HEK293 (cell line): ENCODE data around the gene IL1A.

Experiments
- CTCF ChIA-PET: fragments of 350-600 bp; formaldehyde crosslinking; extraction: SDS; loops from one replicate; lab custom pipeline; 2021; ENCODE audit warnings: antibody characterized with exemption; lab: Yijun Ruan, JAX
- POLR2A ChIA-PET: fragments of 300-600 bp; formaldehyde crosslinking; extraction: SDS; loops from one replicate; lab custom pipeline; 2020; ENCODE audit warnings: antibody characterized with exemption, inconsistent platforms; lab: Yijun Ruan, JAX
- H3K27ac ChIP-seq: fragments of 200-500 bp; sonication (Bioruptor generic); 2 replicates; pipeline ENCODE4 v1.5.1; 2014; ENCODE audit warnings: low read depth, low read length, control low read depth, inconsistent platforms; ENCODE audit errors: extremely low read depth
- H3K36me3 ChIP-seq, 2 experiments: fragments of 200-500 bp in 1 of 2; sonication (Bioruptor generic) in 1 of 2; 1 replicate in 1 of 2; 2 replicates in 1 of 2; pipeline ENCODE4 v1.5.1; 2014 to 2017; ENCODE audit warnings: inconsistent platforms in 2 of 2, low read length in 2 of 2; ENCODE audit not compliant: control insufficient read depth in 2 of 2, insufficient read depth in 1 of 2
- H3K4me1 ChIP-seq: fragments of 200-500 bp; sonication (Bioruptor generic); 2 replicates; pipeline ENCODE4 v1.5.1; 2014; ENCODE audit warnings: mild to moderate bottlenecking, low read length, inconsistent platforms; ENCODE audit not compliant: control insufficient read depth, insufficient read depth
- H3K4me3 ChIP-seq: 2 replicates; pipeline ENCODE4 v1.5.1; 2011; ENCODE audit warnings: low read depth, mild to moderate bottlenecking, control low read depth, low read length, moderate library complexity
- H3K9me3 ChIP-seq: fragments of 200-500 bp; sonication (Bioruptor generic); 2 replicates; pipeline ENCODE4 v1.5.1; 2014; ENCODE audit warnings: low read depth, low read length, inconsistent platforms; ENCODE audit not compliant: control insufficient read depth, insufficient read depth
- GLIS2 ChIP-seq: fragments of 450-650 bp; formaldehyde crosslinking; IDR thresholded peaks from 2 replicates; pipeline ENCODE4 v1.5.1; 2016; ENCODE audit warnings: missing biosample characterization, missing genetic modification characterization
- HOXD13 ChIP-seq: sonication (generic); formaldehyde crosslinking; IDR thresholded peaks from 2 replicates; pipeline ENCODE4 v1.8.0; 2022; ENCODE audit warnings: missing genetic modification reagents, borderline replicate concordance
- MEIS1 ChIP-seq: sonication (generic); formaldehyde crosslinking; IDR thresholded peaks from 2 replicates; pipeline ENCODE4 v1.8.1; 2022; ENCODE audit warnings: missing genetic modification reagents, mild to moderate bottlenecking, borderline replicate concordance
- MYNN ChIP-seq: fragments of 450-650 bp; formaldehyde crosslinking; IDR thresholded peaks from 2 replicates; pipeline ENCODE4 v1.5.1; 2016; ENCODE audit warnings: missing biosample characterization, missing genetic modification characterization, borderline replicate concordance
- MZF1 ChIP-seq: fragments of 450-650 bp; formaldehyde crosslinking; IDR thresholded peaks from 2 replicates; pipeline ENCODE4 v1.5.1; 2017; ENCODE audit warnings: missing biosample characterization, missing genetic modification characterization, borderline replicate concordance
- OVOL3 ChIP-seq: fragments of 450-650 bp; formaldehyde crosslinking; IDR thresholded peaks from 2 replicates; pipeline ENCODE4 v1.5.1; 2016; ENCODE audit warnings: missing biosample characterization, missing genetic modification characterization
- SP2 ChIP-seq: fragments of 450-650 bp; formaldehyde crosslinking; IDR thresholded peaks from 2 replicates; pipeline ENCODE4 v1.5.1; 2016; ENCODE audit warnings: missing biosample characterization, missing genetic modification characterization
- ZBTB6 ChIP-seq: fragments of 450-650 bp; formaldehyde crosslinking; IDR thresholded peaks from 2 replicates; pipeline ENCODE4 v1.5.1; 2017; ENCODE audit warnings: missing biosample characterization, missing genetic modification characterization
- ZFP37 ChIP-seq: fragments of 450-650 bp; formaldehyde crosslinking; IDR thresholded peaks from 2 replicates; pipeline ENCODE4 v1.5.1; 2016; ENCODE audit warnings: missing biosample characterization, missing genetic modification characterization
- ZNF202 ChIP-seq: fragments of 450-650 bp; formaldehyde crosslinking; IDR thresholded peaks from 2 replicates; pipeline ENCODE4 v1.5.1; 2016; ENCODE audit warnings: missing biosample characterization, missing genetic modification characterization, borderline replicate concordance
- ZNF26 ChIP-seq: fragments of 450-650 bp; formaldehyde crosslinking; IDR thresholded peaks from 2 replicates; pipeline ENCODE4 v1.5.1; 2016; ENCODE audit warnings: missing biosample characterization, missing genetic modification characterization
- ZNF274 ChIP-seq, 2 experiments: fragments of 200-500 bp in 1 of 2; fragments of 450-650 bp in 1 of 2; sonication (Bioruptor generic) in 1 of 2; formaldehyde crosslinking in 1 of 2; IDR thresholded peaks; 2 replicates each; pipeline versions ENCODE4 v1.5.1 to v1.6.1; 2014 to 2016; ENCODE audit warnings: borderline replicate concordance in 1 of 2, inconsistent platforms in 1 of 2, low read length in 1 of 2, missing biosample characterization in 1 of 2, missing genetic modification characterization in 1 of 2
- ZNF341 ChIP-seq: fragments of 450-650 bp; formaldehyde crosslinking; IDR thresholded peaks from 2 replicates; pipeline ENCODE4; 2016; ENCODE audit warnings: low read depth, missing biosample characterization, missing genetic modification characterization
- ZNF394 ChIP-seq: fragments of 450-650 bp; formaldehyde crosslinking; IDR thresholded peaks from 2 replicates; pipeline ENCODE4 v1.5.1; 2016; ENCODE audit warnings: missing biosample characterization, missing genetic modification characterization, mild to moderate bottlenecking, moderate library complexity, borderline replicate concordance
- ZNF544 ChIP-seq: fragments of 450-650 bp; formaldehyde crosslinking; IDR thresholded peaks from 2 replicates; pipeline ENCODE4 v1.5.0; 2017; ENCODE audit warnings: missing biosample characterization, missing genetic modification characterization
- ZNF561 ChIP-seq: fragments of 450-650 bp; IDR thresholded peaks from 2 replicates; pipeline ENCODE4 v1.5.1; 2018; ENCODE audit warnings: missing biosample characterization, missing genetic modification characterization, borderline replicate concordance
- ZNF596 ChIP-seq: fragments of 450-650 bp; IDR thresholded peaks from 2 replicates; pipeline ENCODE4 v1.5.0; 2018; ENCODE audit warnings: missing biosample characterization, mild to moderate bottlenecking, missing genetic modification characterization, moderate library complexity
- ZNF660 ChIP-seq: fragments of 450-650 bp; IDR thresholded peaks from 2 replicates; pipeline ENCODE4 v1.5.1; 2018; ENCODE audit warnings: missing biosample characterization, mild to moderate bottlenecking, missing genetic modification characterization
- ZNF664 ChIP-seq: fragments of 450-650 bp; formaldehyde crosslinking; IDR thresholded peaks from 2 replicates; pipeline ENCODE4 v1.5.1; 2016; ENCODE audit warnings: missing biosample characterization, missing genetic modification characterization
- ZNF777 ChIP-seq: fragments of 450-650 bp; formaldehyde crosslinking; IDR thresholded peaks from 2 replicates; pipeline ENCODE4 v1.5.1; 2017; ENCODE audit warnings: missing biosample characterization, missing genetic modification characterization, borderline replicate concordance
- ZNF792 ChIP-seq: fragments of 450-650 bp; formaldehyde crosslinking; IDR thresholded peaks from 2 replicates; pipeline ENCODE4 v1.5.1; 2016; ENCODE audit warnings: missing biosample characterization, missing genetic modification characterization
- TF ChIP-seq, protein P1 (sequence below): fragments of 450-650 bp; formaldehyde crosslinking; conservative IDR thresholded peaks from 2 replicates; pipeline ENCODE4 v1.5.1; 2016; ENCODE audit warnings: low read depth, missing biosample characterization, missing genetic modification characterization
- TF ChIP-seq, protein P2 (sequence below): fragments of 450-650 bp; formaldehyde crosslinking; IDR thresholded peaks from 2 replicates; pipeline ENCODE4 v1.5.1; 2017; ENCODE audit warnings: missing biosample characterization, missing genetic modification characterization

IL1A gene

DNA sequence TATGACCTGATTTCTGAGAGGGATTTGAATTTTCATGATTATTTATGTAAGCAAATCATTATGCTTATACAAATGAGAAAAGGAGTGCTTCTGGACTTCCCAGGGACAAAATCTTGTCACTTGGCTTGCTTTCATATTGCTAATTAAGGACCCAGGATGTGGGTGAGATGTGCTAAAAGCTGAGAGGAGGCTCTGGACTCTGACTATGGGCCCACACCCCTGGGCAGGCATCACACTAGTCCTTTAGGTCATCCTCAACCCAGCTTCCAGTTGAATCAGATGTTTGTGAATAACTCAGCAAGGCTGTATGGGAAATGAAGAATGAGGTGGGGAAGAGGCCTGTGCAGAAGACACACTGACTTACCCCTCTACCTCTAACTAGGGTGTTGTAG, 40.4 kb upstream of the IL1A start:
- H3K36me3 ChIP-seq = no peaks in the 10 kb centered on the region
- no peak overlapping the region for H3K4me3 ChIP-seq
- no peak overlapping the region for H3K27ac ChIP-seq
- no peaks in the 10 kb centered on the region for H3K9me3 ChIP-seq
- CTCF ChIA-PET = interaction anchor here (0.6 kb wide), 1 partner anchor 64 kb away, joined by 3 read pairs; no protein-coding TSS in a partner anchor
- TF ChIP-seq, protein P1, sequence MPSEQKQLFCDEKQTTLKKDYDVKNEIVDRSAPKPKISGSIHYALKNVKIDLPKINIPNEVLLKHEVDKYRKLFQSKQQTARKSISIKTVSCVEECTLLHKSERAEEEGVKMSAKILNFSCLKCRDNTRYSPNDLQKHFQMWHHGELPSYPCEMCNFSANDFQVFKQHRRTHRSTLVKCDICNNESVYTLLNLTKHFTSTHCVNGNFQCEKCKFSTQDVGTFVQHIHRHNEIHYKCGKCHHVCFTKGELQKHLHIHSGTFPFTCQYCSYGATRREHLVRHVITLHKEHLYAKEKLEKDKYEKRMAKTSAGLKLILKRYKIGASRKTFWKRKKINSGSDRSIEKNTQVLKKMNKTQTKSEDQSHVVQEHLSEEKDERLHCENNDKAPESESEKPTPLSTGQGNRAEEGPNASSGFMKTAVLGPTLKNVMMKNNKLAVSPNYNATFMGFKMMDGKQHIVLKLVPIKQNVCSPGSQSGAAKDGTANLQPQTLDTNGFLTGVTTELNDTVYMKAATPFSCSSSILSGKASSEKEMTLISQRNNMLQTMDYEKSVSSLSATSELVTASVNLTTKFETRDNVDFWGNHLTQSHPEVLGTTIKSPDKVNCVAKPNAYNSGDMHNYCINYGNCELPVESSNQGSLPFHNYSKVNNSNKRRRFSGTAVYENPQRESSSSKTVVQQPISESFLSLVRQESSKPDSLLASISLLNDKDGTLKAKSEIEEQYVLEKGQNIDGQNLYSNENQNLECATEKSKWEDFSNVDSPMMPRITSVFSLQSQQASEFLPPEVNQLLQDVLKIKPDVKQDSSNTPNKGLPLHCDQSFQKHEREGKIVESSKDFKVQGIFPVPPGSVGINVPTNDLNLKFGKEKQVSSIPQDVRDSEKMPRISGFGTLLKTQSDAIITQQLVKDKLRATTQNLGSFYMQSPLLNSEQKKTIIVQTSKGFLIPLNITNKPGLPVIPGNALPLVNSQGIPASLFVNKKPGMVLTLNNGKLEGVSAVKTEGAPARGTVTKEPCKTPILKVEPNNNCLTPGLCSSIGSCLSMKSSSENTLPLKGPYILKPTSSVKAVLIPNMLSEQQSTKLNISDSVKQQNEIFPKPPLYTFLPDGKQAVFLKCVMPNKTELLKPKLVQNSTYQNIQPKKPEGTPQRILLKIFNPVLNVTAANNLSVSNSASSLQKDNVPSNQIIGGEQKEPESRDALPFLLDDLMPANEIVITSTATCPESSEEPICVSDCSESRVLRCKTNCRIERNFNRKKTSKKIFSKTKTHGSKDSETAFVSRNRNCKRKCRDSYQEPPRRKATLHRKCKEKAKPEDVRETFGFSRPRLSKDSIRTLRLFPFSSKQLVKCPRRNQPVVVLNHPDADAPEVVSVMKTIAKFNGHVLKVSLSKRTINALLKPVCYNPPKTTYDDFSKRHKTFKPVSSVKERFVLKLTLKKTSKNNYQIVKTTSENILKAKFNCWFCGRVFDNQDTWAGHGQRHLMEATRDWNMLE = no peak
- no peak for TF ChIP-seq ZNF777 (tag by site-specific recombination)
- TF ChIP-seq ZFP37 (tag by site-specific recombination) = no peak
- TF ChIP-seq, protein P2, sequence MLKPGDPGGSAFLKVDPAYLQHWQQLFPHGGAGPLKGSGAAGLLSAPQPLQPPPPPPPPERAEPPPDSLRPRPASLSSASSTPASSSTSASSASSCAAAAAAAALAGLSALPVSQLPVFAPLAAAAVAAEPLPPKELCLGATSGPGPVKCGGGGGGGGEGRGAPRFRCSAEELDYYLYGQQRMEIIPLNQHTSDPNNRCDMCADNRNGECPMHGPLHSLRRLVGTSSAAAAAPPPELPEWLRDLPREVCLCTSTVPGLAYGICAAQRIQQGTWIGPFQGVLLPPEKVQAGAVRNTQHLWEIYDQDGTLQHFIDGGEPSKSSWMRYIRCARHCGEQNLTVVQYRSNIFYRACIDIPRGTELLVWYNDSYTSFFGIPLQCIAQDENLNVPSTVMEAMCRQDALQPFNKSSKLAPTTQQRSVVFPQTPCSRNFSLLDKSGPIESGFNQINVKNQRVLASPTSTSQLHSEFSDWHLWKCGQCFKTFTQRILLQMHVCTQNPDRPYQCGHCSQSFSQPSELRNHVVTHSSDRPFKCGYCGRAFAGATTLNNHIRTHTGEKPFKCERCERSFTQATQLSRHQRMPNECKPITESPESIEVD (tag by site-specific recombination) = no peak
- no peak for TF ChIP-seq HOXD13 (CRISPR knock-in tag)
- TF ChIP-seq ZNF544 = no peak
- POLR2A ChIA-PET = no interaction called here
- no peaks in the 10 kb centered on the region; the same call in 1 of the 2 replicates for H3K4me1 ChIP-seq

- Histone ChIP-seq H3K27ac (no peak overlapping the region), H3K9me3 (no peaks in the 10 kb centered on the region), H3K4me3 (no peak overlapping the region), H3K4me1 (no peaks in the 10 kb centered on the region; the same call in 1 of the 2 replicates), H3K36me3 (no peaks in the 10 kb centered on the region)
- CTCF ChIA-PET = interaction anchor here (0.9 to 1.4 kb wide), 2 partner anchors 64 to 120 kb away, joined by 3 to 4 read pairs; no protein-coding TSS in a partner anchor
- TF ChIP-seq ZNF660 (tag by site-specific recombination) (no peak), MZF1 (tag by site-specific recombination) (no peak), ZBTB6 (no peak)
- POLR2A ChIA-PET = no interaction called here
Observed at GRCh38 chr2:112821682-112822081, 37.4 kb upstream of the IL1A start.

GRCh38 chr2:112821142-112821541, 36.8 kb upstream of the IL1A start:
- H3K36me3 ChIP-seq = no peaks in the 10 kb centered on the region
- H3K27ac ChIP-seq = no peak overlapping the region
- H3K4me3 ChIP-seq = no peak overlapping the region
- ChIA-PET CTCF (no interaction called here), POLR2A (no interaction called here)
- H3K9me3 ChIP-seq = no peaks in the 10 kb centered on the region
- H3K4me1 ChIP-seq = no peaks in the 10 kb centered on the region; the same call in 1 of the 2 replicates
- TF ChIP-seq ZNF202 (tag by site-specific recombination) (no peak), ZNF561 (tag by site-specific recombination) (no peak), ZNF664 (tag by site-specific recombination) (no peak), ZNF274 (IDR thresholded peaks at IDR 0.05; ENCODE audit: low read length) (no peak), ZNF274 (tag by site-specific recombination; IDR thresholded peaks at IDR 0.05; ENCODE audit: borderline replicate concordance) (no peak), ZNF596 (tag by site-specific recombination) (no peak), ZNF792 (tag by site-specific recombination) (no peak), ZNF341 (tag by site-specific recombination) (no peak), MYNN (tag by site-specific recombination) (no peak), SP2 (tag by site-specific recombination) (no peak), OVOL3 (tag by site-specific recombination) (no peak), ZNF394 (no peak), GLIS2 (tag by site-specific recombination) (no peak), ZNF26 (tag by site-specific recombination) (no peak), MEIS1 (CRISPR knock-in tag) (no peak)
